ENCODE results near the gene TUBA4B.

TUBA4B gene

GRCh38 chr2:219218732-219219701, 34.0 kb upstream of the TUBA4B start, which contains the start of gene ABCB6:
Gene ABCB6 (minus strand): TSS chr2:219218958. CDS start chr2:219218673, 285 bp downstream.
- peak; percentile 93 to 95 for DNase-seq

- no peak for DNase-seq
Measured at GRCh38 chr2:219219784-219220532, 33.1 kb upstream of the TUBA4B start.

- no peak for DNase-seq
Measured at GRCh38 chr2:219220652-219221402, 32.2 kb upstream of the TUBA4B start.

DNA sequence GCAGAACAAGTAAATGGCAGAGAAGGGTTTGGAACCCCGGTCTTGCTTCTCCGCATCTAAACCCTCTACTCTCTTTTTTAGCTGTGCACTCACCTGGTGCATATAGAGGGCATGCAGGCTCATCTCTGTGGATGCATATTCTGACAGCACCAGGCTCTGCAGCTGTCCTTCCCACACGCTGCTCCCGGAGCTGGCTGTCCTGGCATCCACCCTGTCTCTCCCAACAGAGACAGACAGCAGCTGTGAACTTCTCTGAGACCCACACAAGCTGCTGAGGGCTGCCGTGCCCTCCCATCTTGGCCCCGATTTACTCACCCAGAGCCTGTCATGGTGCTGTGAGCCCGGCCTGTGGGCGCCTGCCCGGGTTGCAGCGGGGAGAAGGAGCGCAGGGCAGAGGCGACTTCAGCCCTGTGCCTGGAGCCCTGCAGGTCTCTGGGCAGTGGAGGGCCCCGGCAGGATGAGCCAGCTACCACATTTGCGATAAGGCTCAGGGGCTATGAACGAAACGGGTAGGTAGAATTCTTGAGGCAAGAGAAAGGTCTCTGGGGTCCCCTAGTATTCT, 31.0 kb upstream of the TUBA4B start:
- DNase-seq, result no peak

DNA sequence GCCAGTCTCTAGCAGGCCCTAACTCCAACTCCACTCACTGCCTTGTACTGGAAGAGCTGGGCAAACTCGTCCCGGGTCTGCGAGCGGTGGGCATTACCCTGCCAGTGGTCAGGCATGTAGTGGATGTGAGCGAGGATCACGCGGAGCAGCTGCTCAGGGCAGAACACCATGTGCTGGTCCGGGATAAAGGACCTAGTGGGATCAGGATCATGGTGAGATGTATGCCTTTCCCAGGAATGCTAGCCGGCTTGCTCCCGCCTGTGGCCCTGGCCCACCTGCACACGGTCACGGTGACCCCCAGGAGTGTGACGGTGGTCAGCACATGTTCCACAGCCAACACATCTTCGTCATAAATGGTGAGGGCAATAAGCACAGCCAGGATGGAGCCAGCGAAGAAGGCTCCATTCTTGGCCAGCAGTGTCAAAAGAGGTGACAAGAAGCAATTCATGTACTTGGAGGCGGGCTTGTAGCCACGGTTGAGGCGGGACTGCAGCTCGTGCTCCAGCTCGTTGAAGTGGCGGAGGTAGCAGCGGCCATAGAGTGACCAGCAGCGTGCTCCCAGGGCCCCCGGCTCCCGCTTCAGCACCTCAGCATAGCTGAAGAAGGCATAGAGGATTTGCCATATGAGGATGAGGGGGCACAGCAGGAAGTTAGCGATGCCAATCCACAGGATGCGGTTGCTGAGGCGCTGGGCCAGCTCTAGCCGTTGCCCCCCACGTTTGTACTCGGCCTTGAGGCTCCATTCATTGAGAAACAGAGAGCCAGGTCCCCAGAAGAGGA, 29.0 kb upstream of the TUBA4B start:
- no peak for DNase-seq

DNA sequence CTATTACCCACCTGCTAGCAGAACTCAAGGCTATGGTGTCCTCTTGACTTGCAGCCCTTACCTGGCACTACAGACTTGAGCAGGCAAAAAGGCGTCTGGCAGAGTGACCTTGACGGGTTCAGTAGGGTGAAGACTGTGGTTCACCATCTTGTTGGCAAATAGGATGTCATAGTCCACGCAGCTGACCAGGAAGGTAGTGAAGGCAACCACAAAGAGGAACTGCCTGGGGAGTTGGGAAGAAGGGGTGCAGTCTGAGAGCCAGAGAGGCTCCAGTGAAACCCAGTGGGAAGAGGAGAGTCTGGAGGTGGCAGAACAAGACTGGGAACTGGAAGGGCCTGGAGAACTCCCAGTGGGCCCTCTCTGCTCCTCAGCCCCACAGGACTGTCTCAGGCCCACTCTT, 27.7 kb upstream of the TUBA4B start:
- no peak for DNase-seq

DNA sequence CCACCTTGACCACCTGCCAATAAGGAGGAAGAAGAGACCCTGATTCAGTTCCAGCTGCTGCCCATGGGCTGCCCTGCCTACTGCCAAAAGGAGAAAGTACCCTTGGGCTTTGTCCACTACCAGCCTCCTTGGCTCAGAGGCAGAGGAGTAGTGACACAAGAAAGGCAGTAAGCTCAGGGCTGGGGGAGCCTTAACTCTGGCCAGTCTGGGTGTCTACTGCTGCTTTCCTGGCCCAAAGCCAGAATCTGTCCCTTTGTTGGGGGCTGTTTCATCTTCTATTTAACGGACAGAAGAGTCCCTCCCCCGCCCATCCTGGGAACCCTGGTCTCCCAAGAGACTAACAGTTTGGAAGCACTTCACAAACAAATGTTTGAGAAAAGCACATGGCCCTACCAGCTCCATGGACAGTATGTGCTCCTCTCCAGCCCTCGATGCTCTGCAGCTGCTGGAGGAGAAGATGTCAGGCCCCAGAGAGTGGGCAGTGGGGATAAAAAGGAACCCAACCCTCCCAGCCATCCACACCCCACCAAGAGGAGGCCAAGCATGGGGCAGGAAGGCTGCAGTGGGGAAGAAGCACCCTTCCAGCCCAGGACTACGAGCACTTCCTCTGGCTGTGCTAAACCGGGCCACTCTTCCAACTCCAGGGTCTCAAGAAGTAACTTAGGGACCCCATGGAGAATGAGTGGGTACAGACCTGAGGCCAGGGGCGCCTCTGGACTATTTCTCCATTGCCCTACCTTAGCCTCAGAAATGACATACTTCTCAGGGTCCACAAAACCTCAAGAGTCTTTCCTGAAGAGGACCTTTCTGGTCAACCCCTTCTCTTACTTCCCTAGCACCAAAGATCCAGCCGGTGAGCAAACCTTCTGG, 24.8 kb upstream of the TUBA4B start:
- DNase-seq, result no peak

DNA sequence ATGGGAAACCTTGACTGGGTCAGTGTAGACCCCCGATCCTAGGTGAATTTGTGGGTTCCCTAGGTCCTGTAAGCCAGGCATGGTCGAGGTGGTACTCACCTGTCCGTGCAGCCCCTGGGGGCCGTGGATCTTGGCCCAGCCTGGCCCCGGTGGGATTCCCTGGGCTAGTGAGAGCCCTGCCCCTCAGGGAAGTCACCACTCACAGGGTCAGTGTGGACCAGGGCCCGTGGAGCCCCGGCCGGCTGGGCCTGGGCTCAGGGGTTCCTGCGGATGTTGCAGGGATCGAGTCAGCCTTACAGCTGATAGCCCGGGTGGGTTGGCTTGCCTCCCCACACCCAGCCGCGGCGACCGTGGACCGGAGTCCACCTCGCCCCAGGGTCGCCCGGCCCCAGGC, 24.1 kb upstream of the TUBA4B start:
- no peak for DNase-seq

GRCh38 chr2:219229305-219230058, 23.6 kb upstream of the TUBA4B start, which contains the start of the genes ANKZF1 and ATG9A:
Gene ANKZF1 (plus strand): TSS chr2:219229806. CDS start chr2:219230258, 452 bp downstream.
Gene ATG9A (minus strand): TSS chr2:219229636. CDS start chr2:219228024, 1,612 bp downstream.
- DNase-seq, result peak; percentile 99

- peak; percentile 72 to 76 for DNase-seq
Measured at GRCh38 chr2:219230059-219230540, 22.9 kb upstream of the TUBA4B start.

DNA sequence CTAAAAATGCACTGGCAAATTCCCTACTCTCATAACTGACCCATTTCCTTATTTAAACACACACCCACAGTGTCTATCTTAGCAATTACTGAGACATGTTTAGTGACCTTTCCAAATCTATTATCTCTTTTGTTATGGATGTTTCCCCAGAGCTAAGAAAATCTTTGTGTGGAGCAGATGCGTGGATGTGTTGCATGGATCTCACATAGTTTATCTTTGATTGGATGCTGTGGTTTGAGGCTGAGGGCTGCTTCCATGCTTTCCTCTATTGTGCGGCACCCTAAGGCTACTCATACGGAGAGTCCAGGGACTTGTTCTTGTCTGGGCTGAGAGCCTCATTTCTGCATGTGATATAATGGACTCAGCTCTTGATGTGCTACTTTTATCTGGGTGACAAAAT, 18.7 kb upstream of the TUBA4B start:
- DNase-seq, result no peak

GRCh38 chr2:219243291-219243761, 9.7 kb upstream of the TUBA4B start:
- no peak for DNase-seq

- no peak for DNase-seq
Measured at GRCh38 chr2:219244789-219245147, 8.3 kb upstream of the TUBA4B start.

DNA sequence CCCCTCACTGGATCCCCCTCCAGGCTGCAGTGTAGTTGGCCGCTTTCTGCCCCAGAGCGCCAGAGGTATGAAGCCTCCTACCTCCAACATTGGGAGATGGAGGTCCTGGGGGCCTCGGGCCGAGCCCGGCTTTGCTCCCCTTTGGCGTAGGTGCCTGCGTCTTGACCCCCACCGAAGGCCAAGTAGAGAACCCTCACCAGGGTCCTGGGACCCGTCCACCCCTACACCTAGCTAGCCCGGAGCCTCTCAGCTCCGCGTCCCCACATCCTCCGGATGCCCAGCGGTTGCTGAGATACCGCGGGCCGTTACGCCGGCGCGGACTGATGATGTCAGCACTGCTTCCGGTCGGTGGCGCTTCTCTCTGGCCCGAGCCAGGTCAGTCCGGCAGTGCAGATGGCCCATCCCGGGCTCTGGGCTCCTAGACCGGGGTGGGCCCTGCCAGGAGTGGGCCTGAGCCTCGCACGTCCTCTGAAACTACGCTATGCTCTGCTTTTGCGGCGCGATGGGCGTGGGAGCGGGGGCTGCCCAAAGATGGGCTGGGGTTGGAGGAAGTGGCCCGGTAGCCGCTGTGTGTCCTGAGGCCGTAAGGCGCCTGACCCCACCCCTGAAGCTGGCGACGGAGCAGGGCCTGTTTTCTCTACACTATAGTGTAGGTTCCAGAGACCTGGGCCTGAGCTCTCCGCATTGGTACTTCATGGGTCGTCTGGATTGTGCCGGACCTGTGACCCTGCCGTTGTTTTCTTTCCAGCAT, 7.7 kb upstream of the TUBA4B start, which contains the start of the genes GLB1L and STK16:
TSS of gene GLB1L (minus strand) at position 297 of the 751 bp plus-strand sequence. CDS start 1,871 bp downstream, outside the sequence.
TSS of gene STK16 (plus strand) at position 332 of the 751 bp plus-strand sequence. CDS start 521 bp downstream, outside the sequence.
- DNase-seq, result peak; percentile 93 to 94

DNA sequence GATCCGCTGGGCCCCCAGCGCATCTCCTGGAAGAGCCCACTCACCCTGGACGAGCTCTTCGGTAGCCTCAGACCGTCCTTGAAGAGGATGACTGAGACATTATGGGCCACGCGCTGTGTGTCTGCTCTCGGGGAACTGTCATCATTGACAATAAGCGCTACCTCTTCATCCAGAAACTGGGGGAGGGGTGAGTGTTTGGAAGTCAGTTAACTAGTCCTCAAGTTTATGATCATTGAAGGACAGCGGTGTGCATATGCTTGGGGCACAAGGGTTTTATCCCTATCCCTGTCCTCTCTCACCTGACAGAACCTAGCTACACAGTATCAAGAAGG, 7.2 kb upstream of the TUBA4B start:
- DNase-seq, result no peak

DNA sequence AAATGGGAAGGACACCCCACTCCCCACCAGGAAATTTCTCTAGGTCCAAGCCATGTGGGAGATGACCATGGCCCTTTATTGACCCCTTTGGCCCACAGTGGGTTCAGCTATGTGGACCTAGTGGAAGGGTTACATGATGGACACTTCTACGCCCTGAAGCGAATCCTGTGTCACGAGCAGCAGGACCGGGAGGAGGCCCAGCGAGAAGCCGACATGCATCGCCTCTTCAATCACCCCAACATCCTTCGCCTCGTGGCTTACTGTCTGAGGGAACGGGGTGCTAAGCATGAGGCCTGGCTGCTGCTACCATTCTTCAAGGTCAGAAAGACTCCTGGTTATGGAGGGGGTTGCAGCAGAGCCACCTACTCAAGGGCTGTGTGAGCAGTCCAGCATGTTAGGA, 6.5 kb upstream of the TUBA4B start:
- no peak for DNase-seq

- peak; percentile 59 to 72 for DNase-seq
Measured at GRCh38 chr2:219247678-219248642, 5.1 kb upstream of the TUBA4B start.

Data from activated T-cell treated with anti-CD3 and anti-CD28 coated beads, Interleukin-2, amount 50 U/mL, for 48 hours (primary cell).